ENCODE data around the gene ITIH3.

DNA sequence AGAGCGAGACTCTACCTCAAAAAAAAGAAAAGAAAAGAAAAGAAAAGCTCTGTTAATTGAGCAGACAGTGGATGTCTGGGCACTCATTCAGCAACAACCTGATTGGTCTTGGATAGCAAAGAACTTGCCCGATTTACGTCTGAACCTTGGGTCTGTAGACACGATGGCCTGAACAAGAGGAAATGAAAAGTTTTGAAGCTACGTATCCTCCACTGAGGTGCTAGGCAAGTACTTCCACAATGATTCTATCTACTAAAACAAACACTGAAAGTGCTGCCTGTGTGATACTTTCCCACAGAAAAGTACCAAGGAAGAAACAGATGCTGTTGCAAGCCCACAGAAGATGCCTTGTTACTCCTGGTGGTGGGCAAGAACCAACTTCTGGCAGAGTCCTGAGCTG lies 62.1 kb downstream of the ITIH3 start:
- TF ChIP-seq CTCF (conservative IDR thresholded peaks at IDR 0.05; ENCODE audit: low read depth, low read length) (no peak), POLR2A (IDR thresholded peaks at IDR 0.05; ENCODE audit: low read depth, low read length) (no peak)
- TF ChIP-seq, protein P1, sequence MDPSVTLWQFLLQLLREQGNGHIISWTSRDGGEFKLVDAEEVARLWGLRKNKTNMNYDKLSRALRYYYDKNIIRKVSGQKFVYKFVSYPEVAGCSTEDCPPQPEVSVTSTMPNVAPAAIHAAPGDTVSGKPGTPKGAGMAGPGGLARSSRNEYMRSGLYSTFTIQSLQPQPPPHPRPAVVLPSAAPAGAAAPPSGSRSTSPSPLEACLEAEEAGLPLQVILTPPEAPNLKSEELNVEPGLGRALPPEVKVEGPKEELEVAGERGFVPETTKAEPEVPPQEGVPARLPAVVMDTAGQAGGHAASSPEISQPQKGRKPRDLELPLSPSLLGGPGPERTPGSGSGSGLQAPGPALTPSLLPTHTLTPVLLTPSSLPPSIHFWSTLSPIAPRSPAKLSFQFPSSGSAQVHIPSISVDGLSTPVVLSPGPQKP (IDR thresholded peaks at IDR 0.05; ENCODE audit: borderline replicate concordance, low read depth, low read length) = no peak

All from IMR-90 (cell line).